Raji (cell line): ENCODE data around the gene NDE1.

Source experiments
- POLR2A ChIP-seq: IDR thresholded peaks from 2 replicates; pipeline ENCODE4 v1.6.1; 2011; ENCODE audit warnings: low read depth, low read length, control low read depth; ENCODE audit not compliant: insufficient read depth

NDE1 gene

DNA sequence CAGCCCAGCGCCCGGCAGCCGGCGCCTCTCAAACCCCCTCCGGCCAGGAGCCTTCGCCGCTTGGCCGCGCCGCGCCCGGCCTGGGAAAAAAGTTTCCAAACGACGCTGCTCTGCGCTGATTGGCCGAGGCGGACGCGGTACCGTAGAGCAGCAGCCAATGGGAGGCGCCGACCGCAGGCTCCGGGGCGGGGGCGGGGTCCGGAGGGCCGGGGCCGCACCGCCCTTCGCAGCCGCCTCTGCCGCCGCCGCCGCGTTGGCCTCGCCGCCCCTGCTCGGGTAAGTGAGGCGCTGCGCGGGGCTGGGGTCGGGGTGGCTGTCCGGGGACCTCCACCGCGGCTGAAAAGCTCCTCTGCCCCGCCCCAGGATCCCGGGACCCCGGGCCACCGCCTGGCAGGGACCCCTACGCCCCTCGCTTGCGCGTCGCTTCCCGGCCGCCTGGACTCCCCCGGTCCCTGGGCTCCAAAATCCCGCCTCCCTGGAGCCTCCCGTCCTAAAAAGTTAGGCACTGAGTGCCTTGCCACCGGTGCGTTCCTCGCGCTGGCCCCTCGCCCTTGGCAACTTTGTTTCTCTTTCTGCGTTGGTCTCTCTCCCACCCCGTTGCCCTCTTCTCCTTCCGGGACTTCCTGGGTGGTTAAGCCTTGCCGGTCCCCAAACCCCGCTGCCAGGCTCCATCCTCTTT, at the start of gene NDE1:
Gene NDE1, plus strand, starts transcription at position 227 of the 679 bp plus-strand sequence. CDS start 14,534 bp downstream, outside the sequence.
- TF ChIP-seq POLR2A = peak; percentile 72

- no peak for TF ChIP-seq POLR2A
Observed at GRCh38 chr16:15601212-15601879, 48.7 kb upstream of the NDE1 start.

- no peak for TF ChIP-seq POLR2A
Observed at GRCh38 chr16:15602285-15603044, 47.6 kb upstream of the NDE1 start.

GRCh38 chr16:15604460-15605440, 45.3 kb upstream of the NDE1 start:
- no peak for TF ChIP-seq POLR2A

DNA sequence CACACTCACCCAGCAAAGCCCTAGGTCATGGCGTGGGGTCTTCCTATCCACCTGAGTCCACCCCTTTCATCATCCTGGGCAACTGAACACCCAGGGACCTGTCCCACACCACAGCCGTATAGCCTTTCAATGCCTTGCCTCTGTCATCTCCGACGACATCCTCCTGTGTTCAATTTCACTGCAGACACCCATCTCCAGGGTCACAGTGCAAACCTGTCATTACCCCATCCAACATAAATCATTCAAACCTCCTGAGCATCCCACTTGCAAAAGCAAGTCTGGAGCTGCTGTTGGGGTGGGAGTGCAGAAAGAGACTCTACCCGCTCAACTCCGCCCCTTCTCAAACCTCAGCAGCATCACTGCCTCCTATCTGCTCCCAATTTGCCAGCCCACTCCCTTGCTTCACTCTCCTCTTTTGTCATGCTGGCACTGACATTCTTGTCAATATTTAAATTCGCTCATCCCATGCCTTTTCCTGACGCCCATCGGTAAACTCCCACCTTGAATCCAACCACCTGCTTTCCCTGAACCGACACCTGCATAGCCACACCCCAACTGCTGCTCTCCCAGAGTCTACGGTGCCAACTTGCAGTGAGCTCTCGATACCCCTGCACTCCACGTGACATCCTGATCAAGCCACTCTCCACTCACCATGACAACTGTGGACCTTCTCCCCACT, 44.1 kb upstream of the NDE1 start:
- TF ChIP-seq POLR2A = no peak

DNA sequence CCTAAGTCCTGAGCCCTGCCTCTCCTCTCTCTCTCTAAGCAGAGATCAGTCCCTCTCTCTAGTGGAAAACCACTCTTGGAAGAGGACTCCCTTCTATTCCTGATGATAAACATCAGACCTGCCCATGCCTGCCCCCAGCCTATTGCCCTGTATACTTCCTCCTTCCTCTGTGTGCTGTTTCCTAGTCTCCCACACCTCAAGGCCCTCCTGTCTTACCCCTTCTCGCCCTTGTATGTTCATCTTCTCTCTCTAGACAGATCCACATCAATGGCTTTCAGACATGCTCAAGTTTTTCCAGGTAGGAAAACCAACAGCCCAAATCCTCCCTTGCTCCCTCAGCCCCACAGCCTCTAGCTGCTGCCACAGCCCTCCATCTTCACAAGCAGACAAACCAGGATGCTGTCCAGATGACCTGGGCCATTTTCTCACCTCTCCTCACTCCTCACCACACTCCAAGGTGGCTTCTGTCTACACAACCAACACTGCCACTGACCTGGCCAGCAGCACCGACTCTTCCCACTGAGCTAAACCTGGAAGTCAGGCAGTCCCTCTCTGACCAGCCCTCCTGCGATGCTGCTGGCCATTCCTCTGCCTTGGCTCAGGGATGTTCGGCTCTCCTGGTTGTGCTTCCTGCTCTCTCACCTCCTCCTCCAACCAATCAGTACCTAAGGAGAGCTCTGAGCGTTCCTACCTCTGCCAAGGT, 43.4 kb upstream of the NDE1 start:
- TF ChIP-seq POLR2A = no peak

GRCh38 chr16:15607700-15608396, 42.2 kb upstream of the NDE1 start:
- TF ChIP-seq POLR2A = no peak

DNA sequence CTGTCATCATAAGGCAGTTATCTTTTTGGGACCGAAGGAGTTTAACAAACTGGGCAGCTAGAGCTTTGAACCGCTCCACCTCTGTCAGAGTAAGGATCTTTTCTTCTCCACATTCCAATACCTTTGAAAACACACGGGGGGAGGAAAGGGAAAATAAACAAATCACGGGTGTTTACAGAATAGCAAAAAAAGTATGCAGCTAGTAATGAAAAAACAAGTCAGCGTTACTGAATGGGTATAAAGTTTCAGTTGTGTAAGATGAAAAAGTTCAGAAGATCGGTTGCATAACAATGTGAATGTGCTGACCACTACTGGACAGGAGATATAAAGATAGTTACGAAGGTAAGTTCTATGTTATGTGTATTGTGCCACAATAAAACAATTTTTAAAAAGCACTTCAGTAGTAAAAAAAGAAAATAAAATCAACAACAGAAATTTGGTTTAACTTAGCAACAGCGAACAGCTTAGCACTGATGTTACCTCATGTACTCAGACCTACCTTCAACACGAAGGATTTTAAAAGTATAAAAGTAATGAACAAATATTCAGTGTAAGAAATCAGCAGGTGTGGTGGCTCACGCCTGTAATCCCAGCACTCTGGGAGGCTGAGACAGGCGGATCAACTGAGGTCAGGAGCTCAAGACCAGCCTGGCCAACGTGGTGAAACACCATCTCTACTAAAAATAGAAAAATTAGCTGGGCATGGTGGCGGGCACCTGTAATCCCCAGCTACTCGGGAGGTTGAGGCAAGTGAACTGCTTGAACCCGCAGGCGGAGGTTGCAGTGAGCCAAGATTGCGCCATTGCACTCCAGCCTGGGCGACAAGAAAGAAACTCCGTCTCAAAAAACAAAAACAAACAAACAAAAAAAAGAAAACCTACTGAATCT, 41.4 kb upstream of the NDE1 start:
- TF ChIP-seq POLR2A = no peak

- no peak for TF ChIP-seq POLR2A
Observed at GRCh38 chr16:15609286-15609649, 40.8 kb upstream of the NDE1 start.

DNA sequence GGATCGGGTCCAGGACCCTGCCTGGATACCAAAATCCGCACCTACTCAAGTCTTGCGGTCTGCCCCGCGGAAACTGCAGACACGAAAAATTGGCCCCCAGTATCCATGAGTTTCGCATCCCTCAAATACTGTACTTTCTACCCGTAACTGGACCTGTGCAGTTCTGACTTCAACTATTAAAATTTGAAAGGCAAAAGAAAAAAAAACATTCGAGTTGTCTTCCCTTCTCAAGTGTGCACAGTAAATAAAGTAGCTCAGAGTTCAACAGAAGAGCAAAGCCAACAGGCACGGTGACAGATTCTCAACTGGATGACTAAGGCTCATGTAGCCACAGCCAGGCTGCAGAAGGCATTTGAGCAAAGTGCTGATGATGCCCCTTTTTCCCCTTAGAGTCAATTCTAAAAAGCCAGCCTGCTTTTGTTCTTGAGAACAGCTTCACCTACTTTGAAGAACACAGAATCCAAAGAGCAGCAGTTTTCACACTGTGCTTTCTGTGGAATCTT, 39.6 kb upstream of the NDE1 start:
- TF ChIP-seq POLR2A = no peak

DNA sequence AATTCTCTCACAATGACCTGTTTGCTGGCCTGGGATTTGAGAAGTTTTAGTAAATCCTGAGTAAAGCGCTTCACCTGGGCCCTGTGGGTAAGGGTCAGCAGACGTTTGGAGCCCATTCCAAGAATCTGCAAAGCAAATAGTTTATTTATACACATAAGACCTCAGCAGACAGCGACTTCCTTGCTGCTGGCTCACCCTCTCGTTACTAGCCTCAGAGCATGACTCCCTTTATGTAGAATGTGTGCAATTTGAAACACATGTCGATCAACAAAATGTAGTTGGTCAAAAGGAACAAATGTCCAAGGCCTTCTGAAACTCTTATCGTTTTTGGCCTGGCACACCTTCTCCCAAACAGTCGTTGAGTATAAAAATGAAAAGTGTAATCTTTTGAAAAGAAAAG, 38.4 kb upstream of the NDE1 start:
- no peak for TF ChIP-seq POLR2A

DNA sequence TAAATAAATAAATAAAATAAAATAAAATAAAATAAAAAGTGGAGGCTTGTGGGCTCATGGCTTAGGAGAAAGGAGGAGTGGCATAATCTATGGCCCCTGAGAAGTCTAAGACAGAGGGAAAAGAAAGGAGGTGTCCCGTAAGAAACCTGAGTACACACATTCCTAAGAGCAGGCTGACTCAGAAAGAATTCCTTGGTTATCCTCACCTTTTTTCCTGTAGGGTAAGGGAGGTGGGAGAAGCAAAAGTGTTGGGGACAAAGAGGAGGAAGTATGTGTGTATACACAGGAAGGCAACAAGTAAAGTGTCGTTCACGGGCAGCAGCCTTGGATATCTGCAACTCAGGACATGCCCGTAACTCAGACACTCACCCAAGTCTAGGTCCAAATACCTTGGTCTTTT, 36.4 kb upstream of the NDE1 start:
- no peak for TF ChIP-seq POLR2A
